Measurements from ENCODE around the gene CCS. TPM values are rescaled to one million over a fixed set of nuclear protein-coding genes. Genes with fewer than 3 reads are reported as not detected.

Gene CCS
- total and polyA plus RNA-seq, 2 of the 4 experiments (the other 2 are of a cell fraction), result 20.1 to 53.0 TPM

- DNase-seq (no peak), ATAC-seq (ENCODE audit: low read depth) (no peak)
- no peak overlapping the region for H3K9ac ChIP-seq (ENCODE audit: low read depth, low read length)
- no peak overlapping the region for H2AK9ac ChIP-seq (replicated peaks; ENCODE audit: low read depth, low read length, poor library complexity)
- no peak overlapping the region for H4K5ac ChIP-seq (ENCODE audit: low read depth, low read length)
- peaks cover 2% of the 10 kb centered on the region; the same call in 1 of the 2 replicates for H3K27me3 ChIP-seq (ENCODE audit: control insufficient read depth, insufficient read depth, low read length)
- dilution Hi-C loops (cut with HindIII; ENCODE audit: low sequenced_read_pairs, unreplicated experiment) (no loop called here), intact Hi-C loops (cut with micrococcal nuclease) (no loop called here), in situ Hi-C loops (cut with MboI; ENCODE audit: low sequenced_read_pairs) (no loop called here)
- WGBS, 2 experiments (ENCODE audit: extremely low coverage in 2 of 2, insufficient read length in 1 of 2), result 86% methylated on average over 6 of the region's 8 CpGs; no CpG with 5 or more reads in 1 of the 2 experiments
- no peak overlapping the region for H3K14ac ChIP-seq (replicated peaks; ENCODE audit: low read depth, low read length)
- no peak overlapping the region for H3K4me3 ChIP-seq (ENCODE audit: insufficient read depth, low read depth, low read length)
- ChIA-PET CTCF (no interaction called here), POLR2A (ENCODE audit: unreplicated experiment) (no interaction called here)
- no peak overlapping the region for H2BK15ac ChIP-seq (ENCODE audit: low read depth, low read length)
- no peak overlapping the region for H2AFZ ChIP-seq (replicated peaks; ENCODE audit: low read length, poor library complexity)
- no TSS peak for BruUV-seq (replicated peaks)
- peaks cover 6% of the 10 kb centered on the region; the same call in 1 of the 2 replicates for H3K9me1 ChIP-seq (ENCODE audit: insufficient read depth, low read length)
- H3K4ac ChIP-seq (ENCODE audit: low read depth, low read length), result no peak overlapping the region
- H3K9me3 ChIP-seq (ENCODE audit: control insufficient read depth, insufficient read depth, low read length), result no peaks in the 10 kb centered on the region
- no peak overlapping the region for H3K27ac ChIP-seq (ENCODE audit: insufficient read depth, low read length)
- no peak overlapping the region for H2BK5ac ChIP-seq (ENCODE audit: low read depth, low read length, poor library complexity, severe bottlenecking)
- no peak overlapping the region for H2BK120ac ChIP-seq (ENCODE audit: low read depth, low read length)
- no peaks in the 10 kb centered on the region for H4K20me1 ChIP-seq (ENCODE audit: insufficient read depth, low read length)
- H3K36me3 ChIP-seq (ENCODE audit: control insufficient read depth, insufficient read depth, low read length), result peaks cover 3% of the 10 kb centered on the region; the same call in 1 of the 2 replicates
- no peak overlapping the region for H3K4me2 ChIP-seq (ENCODE audit: low read depth, low read length)
- H3K23ac ChIP-seq (ENCODE audit: low read depth, low read length), result no peak overlapping the region
- H4K91ac ChIP-seq (ENCODE audit: insufficient read depth, low read depth, low read length), result no peak overlapping the region
- peaks cover 3% of the 10 kb centered on the region; the same call in 1 of the 2 replicates for H3K4me1 ChIP-seq (ENCODE audit: control insufficient read depth, insufficient read depth, low read length)
- TF ChIP-seq, protein P1, sequence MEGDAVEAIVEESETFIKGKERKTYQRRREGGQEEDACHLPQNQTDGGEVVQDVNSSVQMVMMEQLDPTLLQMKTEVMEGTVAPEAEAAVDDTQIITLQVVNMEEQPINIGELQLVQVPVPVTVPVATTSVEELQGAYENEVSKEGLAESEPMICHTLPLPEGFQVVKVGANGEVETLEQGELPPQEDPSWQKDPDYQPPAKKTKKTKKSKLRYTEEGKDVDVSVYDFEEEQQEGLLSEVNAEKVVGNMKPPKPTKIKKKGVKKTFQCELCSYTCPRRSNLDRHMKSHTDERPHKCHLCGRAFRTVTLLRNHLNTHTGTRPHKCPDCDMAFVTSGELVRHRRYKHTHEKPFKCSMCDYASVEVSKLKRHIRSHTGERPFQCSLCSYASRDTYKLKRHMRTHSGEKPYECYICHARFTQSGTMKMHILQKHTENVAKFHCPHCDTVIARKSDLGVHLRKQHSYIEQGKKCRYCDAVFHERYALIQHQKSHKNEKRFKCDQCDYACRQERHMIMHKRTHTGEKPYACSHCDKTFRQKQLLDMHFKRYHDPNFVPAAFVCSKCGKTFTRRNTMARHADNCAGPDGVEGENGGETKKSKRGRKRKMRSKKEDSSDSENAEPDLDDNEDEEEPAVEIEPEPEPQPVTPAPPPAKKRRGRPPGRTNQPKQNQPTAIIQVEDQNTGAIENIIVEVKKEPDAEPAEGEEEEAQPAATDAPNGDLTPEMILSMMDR (conservative IDR thresholded peaks at IDR 0.05; ENCODE audit: low read depth, low read length), result no peak
- TF ChIP-seq RFX5 (IDR thresholded peaks at IDR 0.05; ENCODE audit: low read depth, low read length), result no peak
- TF ChIP-seq FOS (IDR thresholded peaks at IDR 0.05; ENCODE audit: low read depth, low read length), result no peak
- TF ChIP-seq BHLHE40 (IDR thresholded peaks at IDR 0.05; ENCODE audit: low read depth, low read length), result no peak
- no peak for TF ChIP-seq SMC3 (IDR thresholded peaks at IDR 0.05; ENCODE audit: low read depth, low read length)
- no peak for TF ChIP-seq RAD21 (IDR thresholded peaks at IDR 0.05; ENCODE audit: low read length)
- H2BK20ac ChIP-seq (ENCODE audit: low read depth, low read length), result no peak overlapping the region
- H3K79me1 ChIP-seq (ENCODE audit: low read depth in 1 of 2, low read length in 2 of 2), result no peaks in the 10 kb centered on the region
- H2AK5ac ChIP-seq (ENCODE audit: low read depth, low read length), result no peak overlapping the region
- H4K8ac ChIP-seq (ENCODE audit: low read depth in 2 of 2, low read length in 2 of 2), result no peak overlapping the region
- H3K56ac ChIP-seq (ENCODE audit: extremely low read depth, insufficient read depth, low read length), result no peak overlapping the region
- no peak overlapping the region for H3K18ac ChIP-seq (ENCODE audit: low read depth, low read length)
Observed at GRCh38 chr11:66566221-66566620, 26.8 kb upstream of the CCS start.

All from IMR-90 (cell line).